Subcutaneous adipose tissue (tissue), 4 donors: ENCODE measurements around the gene UBALD1. TPM values are rescaled to one million over a fixed set of nuclear protein-coding genes. Genes with fewer than 3 reads are reported as not detected.

Source experiments
- total RNA-seq, 4 donors: library from RNA; depleted of rRNA; stranded (reverse); fragments of >200 nt; gene quantifications; one replicate each; pipeline ENCODE4 v1.1.0, GENCODE V29; 2016
- TF ChIP-seq, protein P1 (sequence below): fragments of 450-650 bp; IDR thresholded peaks from one replicate; pipeline ENCODE4 v1.5.1; 2016; ENCODE audit warnings: low read depth, mild to moderate bottlenecking, control low read depth, antibody characterized with exemption, moderate library complexity

Gene UBALD1
- total RNA-seq, 4 donors from 2014 or later: 1.7 to 7.0 (median 4.2) TPM

DNA sequence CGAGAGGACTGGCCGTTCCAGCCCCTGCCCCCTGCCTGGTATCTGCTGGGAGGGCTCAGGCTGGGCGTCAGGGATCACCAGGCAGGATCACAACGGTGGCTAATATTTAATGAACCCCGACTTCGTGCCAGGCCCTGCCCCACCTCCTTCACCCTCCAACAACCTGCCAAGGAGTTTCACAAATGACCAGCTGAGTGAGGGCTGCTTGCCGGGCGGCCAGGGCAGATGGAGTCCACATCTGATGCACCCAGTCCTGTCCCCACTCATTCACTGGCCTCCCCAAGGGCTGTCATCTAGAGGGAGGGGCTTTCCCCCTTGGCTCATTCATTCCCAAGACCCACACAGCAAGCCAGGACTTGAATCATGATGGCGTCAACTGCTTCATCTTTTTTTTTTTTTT, 17.5 kb downstream of the UBALD1 start:
- TF ChIP-seq, protein P1, sequence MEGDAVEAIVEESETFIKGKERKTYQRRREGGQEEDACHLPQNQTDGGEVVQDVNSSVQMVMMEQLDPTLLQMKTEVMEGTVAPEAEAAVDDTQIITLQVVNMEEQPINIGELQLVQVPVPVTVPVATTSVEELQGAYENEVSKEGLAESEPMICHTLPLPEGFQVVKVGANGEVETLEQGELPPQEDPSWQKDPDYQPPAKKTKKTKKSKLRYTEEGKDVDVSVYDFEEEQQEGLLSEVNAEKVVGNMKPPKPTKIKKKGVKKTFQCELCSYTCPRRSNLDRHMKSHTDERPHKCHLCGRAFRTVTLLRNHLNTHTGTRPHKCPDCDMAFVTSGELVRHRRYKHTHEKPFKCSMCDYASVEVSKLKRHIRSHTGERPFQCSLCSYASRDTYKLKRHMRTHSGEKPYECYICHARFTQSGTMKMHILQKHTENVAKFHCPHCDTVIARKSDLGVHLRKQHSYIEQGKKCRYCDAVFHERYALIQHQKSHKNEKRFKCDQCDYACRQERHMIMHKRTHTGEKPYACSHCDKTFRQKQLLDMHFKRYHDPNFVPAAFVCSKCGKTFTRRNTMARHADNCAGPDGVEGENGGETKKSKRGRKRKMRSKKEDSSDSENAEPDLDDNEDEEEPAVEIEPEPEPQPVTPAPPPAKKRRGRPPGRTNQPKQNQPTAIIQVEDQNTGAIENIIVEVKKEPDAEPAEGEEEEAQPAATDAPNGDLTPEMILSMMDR: no peak

DNA sequence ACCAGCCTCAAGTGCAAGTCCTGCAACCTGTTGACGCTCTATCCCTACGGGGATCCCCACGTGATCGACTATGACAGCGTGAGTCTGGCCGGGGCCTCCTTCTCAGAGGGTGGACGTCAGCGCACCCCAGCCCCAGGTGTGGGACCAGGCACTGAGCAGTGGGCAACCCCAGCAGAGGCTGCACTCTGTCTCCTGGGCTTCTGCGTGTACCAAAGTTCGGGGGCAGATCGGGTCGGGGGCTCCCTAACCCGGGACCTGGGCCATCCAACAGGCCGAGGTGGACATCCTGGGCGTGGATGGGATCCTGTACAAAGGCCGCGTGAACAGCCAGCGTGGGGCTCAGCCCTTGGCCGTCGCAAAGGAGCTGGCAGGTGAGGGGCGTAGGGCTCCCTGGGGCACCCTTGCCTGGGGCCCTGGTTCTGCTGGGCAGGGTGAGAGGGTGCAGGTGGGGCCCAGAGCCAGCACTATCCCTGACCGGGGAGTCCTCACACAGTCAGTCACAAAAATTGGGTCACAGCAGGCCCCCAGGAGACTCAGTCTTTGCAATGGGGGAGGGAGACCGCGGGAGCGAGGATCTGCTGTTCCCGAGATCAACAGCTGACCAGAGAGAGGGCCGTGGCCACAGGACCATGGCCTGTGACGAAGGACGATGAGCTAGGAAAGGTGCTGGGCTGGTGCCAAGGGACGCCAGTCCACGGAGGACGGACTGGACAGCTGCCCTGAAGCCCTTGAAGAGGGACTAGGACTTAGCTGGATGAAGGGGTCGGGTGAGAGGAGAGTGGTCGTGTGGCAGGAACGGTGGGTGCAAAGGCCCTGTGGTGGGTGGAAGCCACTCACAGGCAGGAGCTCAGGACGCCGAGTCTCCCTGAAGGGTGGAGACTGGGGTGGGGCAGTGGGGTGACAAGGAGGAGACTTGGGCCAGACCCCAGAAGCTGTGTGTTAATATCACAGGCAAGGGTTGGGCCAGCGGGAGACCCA, 20.0 kb downstream of the UBALD1 start:
- TF ChIP-seq, protein P1: no peak

DNA sequence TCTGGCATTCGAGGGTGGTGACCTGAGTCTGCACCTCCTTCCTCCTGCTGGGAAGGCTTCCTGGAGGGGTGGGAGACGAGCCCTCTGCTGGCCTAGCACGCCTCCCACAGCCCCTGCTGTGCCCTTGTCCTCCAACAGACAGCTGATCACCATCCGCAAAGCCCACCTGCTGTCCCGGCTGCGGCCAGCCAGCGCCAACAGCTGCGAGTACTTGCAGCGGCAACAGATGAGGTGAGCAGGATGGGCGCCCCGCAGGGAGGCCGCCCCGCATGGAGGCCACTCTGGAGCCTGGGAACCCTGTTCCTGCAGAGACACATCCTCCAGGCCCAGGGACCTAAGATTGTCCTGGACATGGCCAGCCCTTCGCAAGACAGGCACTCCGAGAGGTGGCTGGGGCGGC, 21.6 kb downstream of the UBALD1 start:
- TF ChIP-seq, protein P1: no peak

DNA sequence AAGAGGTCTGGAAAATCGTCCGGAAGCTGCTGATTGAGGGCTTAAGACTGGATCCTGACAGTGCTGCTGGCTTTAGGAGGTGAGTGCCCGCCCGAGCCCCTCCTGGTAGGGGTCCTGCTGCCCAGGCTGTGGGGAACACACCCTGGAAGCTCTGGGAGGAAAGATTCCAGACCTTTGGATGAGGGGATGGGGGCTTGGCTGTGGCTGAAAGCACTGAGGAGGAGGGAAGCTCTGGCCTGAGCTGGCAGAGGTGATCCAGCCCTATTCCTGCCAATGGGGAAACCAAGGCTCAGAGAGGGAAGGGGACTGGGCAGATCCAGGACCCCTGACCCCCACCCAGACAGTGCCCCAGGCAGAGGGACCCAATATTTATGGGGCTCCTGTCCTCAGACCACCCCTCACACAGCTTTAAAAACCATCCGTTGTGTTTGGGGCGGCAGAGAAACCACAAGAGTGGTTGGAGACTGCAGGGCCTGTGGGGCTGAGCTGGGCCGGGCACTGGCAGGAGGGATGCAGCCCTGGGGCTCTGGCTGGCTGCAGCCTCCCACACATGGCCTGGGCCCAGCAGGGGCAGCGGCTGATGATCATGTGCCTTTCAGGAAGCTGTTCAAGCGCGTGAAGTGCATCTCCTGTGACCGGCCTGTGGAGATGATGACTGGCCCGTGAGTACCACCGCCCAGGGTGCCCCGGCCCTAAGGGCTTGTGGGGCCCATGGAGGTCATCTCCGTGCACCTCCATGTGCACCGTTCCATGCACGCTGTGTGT, 22.8 kb downstream of the UBALD1 start:
- TF ChIP-seq, protein P1: no peak

DNA sequence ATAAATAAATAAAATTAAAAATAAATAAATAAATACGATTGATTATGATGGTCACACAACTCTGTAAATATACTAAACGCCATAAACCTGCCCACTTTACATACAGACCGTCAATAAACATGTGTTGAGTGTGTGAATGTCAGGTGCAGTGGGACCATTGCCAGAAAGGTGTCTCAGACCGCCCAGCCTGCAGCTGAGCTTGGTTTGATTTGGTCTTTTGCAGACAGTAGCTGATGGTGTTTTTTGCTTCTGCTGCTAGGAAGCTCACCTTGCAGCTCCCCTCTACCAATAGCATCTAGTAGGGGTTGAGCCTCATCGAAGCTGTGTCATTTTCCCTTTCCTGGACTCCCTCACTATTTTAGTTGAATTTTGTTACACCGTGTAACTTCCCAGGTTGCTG, 23.5 kb downstream of the UBALD1 start:
- TF ChIP-seq, protein P1: no peak

DNA sequence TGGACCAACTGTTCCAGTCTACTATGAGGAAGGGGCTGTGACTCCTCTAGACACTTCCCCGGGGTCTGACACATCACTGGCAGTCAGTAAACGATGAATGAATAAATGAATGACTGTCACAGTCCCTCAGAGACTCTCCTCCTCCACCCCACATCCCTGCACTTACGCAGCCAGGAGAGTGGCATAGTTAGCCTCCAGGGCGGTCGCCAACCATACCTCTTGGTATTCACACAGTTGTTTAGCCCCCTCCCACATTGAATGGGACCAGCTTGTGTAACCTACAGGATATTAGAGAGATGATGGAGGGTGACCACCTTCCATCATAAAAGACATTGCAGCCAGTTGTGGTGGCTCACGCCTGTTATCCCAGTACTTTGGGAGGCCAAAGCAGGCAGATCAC, 25.7 kb downstream of the UBALD1 start:
- TF ChIP-seq, protein P1: no peak

DNA sequence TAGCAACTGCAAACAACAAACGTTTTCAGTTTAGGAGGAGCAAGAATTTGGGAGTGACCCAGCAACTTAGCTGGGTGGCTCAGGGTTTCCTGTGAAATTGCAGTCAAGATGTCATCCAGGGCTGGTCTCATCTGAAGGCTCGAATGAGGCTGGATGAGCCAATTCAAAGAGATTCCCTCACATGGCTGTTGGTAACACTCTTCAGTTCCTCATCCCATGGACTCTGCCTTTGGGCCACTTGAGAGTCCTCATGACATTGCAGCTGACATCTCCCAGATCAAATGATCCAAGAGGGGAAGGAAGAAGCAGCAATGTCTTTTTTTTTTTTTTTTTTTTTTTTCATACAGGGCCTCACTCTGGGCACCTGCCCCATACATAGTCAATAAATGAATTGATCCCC, 26.3 kb downstream of the UBALD1 start:
- TF ChIP-seq, protein P1: no peak
